ENCODE data around the gene LPO. TPM values are rescaled to one million over a fixed set of nuclear protein-coding genes. Genes with fewer than 3 reads are reported as not detected.

LPO gene
- total and polyA plus RNA-seq, 8 donors = 0.10 TPM; not detected in 7

GRCh38 chr17:58279736-58280479 is 41.5 kb downstream of the LPO start:
- no peak for TF ChIP-seq POLR2A (IDR thresholded peaks at IDR 0.05)
- TF ChIP-seq EP300 (IDR thresholded peaks at IDR 0.05) = no peak
- TF ChIP-seq CTCF (IDR thresholded peaks at IDR 0.05) = no peak
- no peak for TF ChIP-seq POLR2AphosphoS5 (IDR thresholded peaks at IDR 0.05)
- DNase-seq = no peak
- Histone ChIP-seq H3K4me3 (no peak overlapping the region), H3K9me3 (no peaks in the 10 kb centered on the region), H3K27ac (no peak overlapping the region), H3K36me3 (no peaks in the 10 kb centered on the region), H3K27me3 (peaks cover 0 to 37% (median 7%) of the 10 kb centered on the region in 3 donors), H3K4me1 (peaks cover 7 to 16% (median 13%) of the 10 kb centered on the region in 4 donors)
- 64 to 84% (median 77%) methylated on average over 13 to 16 of the region's 16 CpGs for WGBS, 5 donors
- intact Hi-C loops (cut with DNase I; ENCODE audit: low total_unique reads) = no loop called here

- WGBS, 5 donors = 75 to 92% (median 86%) methylated on average over 5 of the region's 5 CpGs
- H3K27me3 ChIP-seq = peaks cover 0 to 39% (median 7%) of the 10 kb centered on the region in 3 donors
- no peak within 1 kb of the TSS for H3K27ac ChIP-seq
- TF ChIP-seq POLR2A (IDR thresholded peaks at IDR 0.05) (no peak), EP300 (IDR thresholded peaks at IDR 0.05) (no peak), CTCF (IDR thresholded peaks at IDR 0.05) (no peak), POLR2AphosphoS5 (IDR thresholded peaks at IDR 0.05) (no peak)
- no peak within 1 kb of the TSS for H3K4me3 ChIP-seq
- no peaks in the 10 kb centered on the region for H3K36me3 ChIP-seq
- intact Hi-C loops (cut with DNase I; ENCODE audit: low total_unique reads) = no loop called here
- DNase-seq = no peak
- peaks cover 7 to 16% (median 13%) of the 10 kb centered on the region in 4 donors for H3K4me1 ChIP-seq
- H3K9me3 ChIP-seq = no peaks in the 10 kb centered on the region
Measured at GRCh38 chr17:58280480-58281217, 42.3 kb downstream of the LPO start, which contains the start of gene MPO. MPO (minus strand) TSS chr17:58280935; CDS start chr17:58280758, 177 bp downstream.

GRCh38 chr17:58281511-58282011 is 43.2 kb downstream of the LPO start:
- H3K4me3 ChIP-seq = no peak overlapping the region
- H3K4me1 ChIP-seq = peaks cover 7 to 16% (median 13%) of the 10 kb centered on the region in 4 donors
- peaks cover 0 to 47% (median 7%) of the 10 kb centered on the region in 3 donors for H3K27me3 ChIP-seq
- TF ChIP-seq POLR2A (IDR thresholded peaks at IDR 0.05) (no peak), POLR2AphosphoS5 (IDR thresholded peaks at IDR 0.05) (no peak), CTCF (IDR thresholded peaks at IDR 0.05) (no peak)
- no peak overlapping the region for H3K27ac ChIP-seq
- no peaks in the 10 kb centered on the region for H3K9me3 ChIP-seq
- DNase-seq = no peak
- intact Hi-C loops (cut with DNase I; ENCODE audit: low total_unique reads) = no loop called here
- H3K36me3 ChIP-seq = no peaks in the 10 kb centered on the region
- 36 to 53% (median 50%) methylated on average over 2 of the region's 2 CpGs; no CpG with 5 or more reads in 1 of the 5 donors for WGBS, 5 donors

GRCh38 chr17:58282442-58282841 is 44.1 kb downstream of the LPO start:
- 79 to 87% (median 84%) methylated on average over 6 of the region's 6 CpGs for WGBS, 5 donors
- DNase-seq = no peak

More at GRCh38 chr17:58282442-58282841, 44.1 kb downstream of the LPO start:
- intact Hi-C loops (cut with DNase I; ENCODE audit: low total_unique reads) = no loop called here
- no peaks in the 10 kb centered on the region for H3K9me3 ChIP-seq
- no peak overlapping the region for H3K4me3 ChIP-seq
- peaks cover 7 to 16% (median 13%) of the 10 kb centered on the region in 4 donors for H3K4me1 ChIP-seq
- H3K27me3 ChIP-seq = peaks cover 0 to 47% (median 7%) of the 10 kb centered on the region in 3 donors
- TF ChIP-seq POLR2A (IDR thresholded peaks at IDR 0.05) (no peak), CTCF (IDR thresholded peaks at IDR 0.05) (no peak), POLR2AphosphoS5 (IDR thresholded peaks at IDR 0.05) (no peak), EP300 (IDR thresholded peaks at IDR 0.05) (no peak)
- no peaks in the 10 kb centered on the region for H3K36me3 ChIP-seq
- no peak overlapping the region for H3K27ac ChIP-seq
